Body of pancreas (tissue), 4 donors: ENCODE data around the gene UCKL1. TPM values are rescaled to one million over a fixed set of nuclear protein-coding genes. Genes with fewer than 3 reads are reported as not detected.
"Not testable (repeated sequence)": the region's sequence is repeated elsewhere in the genome, so short reads cannot be mapped to it uniquely, and the experiment has no call there.

ENCODE experiments used
- ATAC-seq: fragments of 150-250 bp; one replicate; pipeline ENCODE4 v1.9.1; 2016
- DNase-seq, 4 donors: peaks; one replicate each; pipeline ENCODE4 v3.0.0-alpha.2; 2019
- H3K27ac ChIP-seq, 4 donors: fragments of 200-600 bp; sonication (generic); 1 replicate in 3 of 4; 2 replicates in 1 of 4; pipeline versions ENCODE4 v1.5.1 to v1.6.1; 2016 to 2019; ENCODE audit warnings: mild to moderate bottlenecking in 1 of 4, mixed read lengths in 1 of 4, moderate library complexity in 1 of 4
- H3K27me3 ChIP-seq, 2 donors: fragments of 200-600 bp; sonication (generic); one replicate each; pipeline ENCODE4 v1.6.0; 2016; ENCODE audit warnings: mild to moderate bottlenecking in 1 of 2
- H3K36me3 ChIP-seq, 2 donors: fragments of 200-600 bp; sonication (generic); replicated peaks in 1 of 2; 2 replicates each; pipeline ENCODE4 v1.5.1; 2016; ENCODE audit warnings: low read depth in 2 of 2; ENCODE audit not compliant: insufficient read depth in 1 of 2
- H3K4me1 ChIP-seq: fragments of 200-600 bp; sonication (generic); one replicate; pipeline ENCODE4 v1.6.0; 2016
- H3K4me3 ChIP-seq, 2 donors: fragments of 200-600 bp; sonication (generic); 1 replicate in 1 of 2; 2 replicates in 1 of 2; pipeline ENCODE4 v1.5.1; 2016 to 2019
- H3K9me3 ChIP-seq, 3 donors: fragments of 200-600 bp; sonication (generic); 1 replicate in 2 of 3; 2 replicates in 1 of 3; pipeline ENCODE4 v1.5.1; 2016
- CTCF ChIP-seq, 7 experiments: fragments of 450-650 bp in 4 of 7; fragments of 200-600 bp in 3 of 7; sonication (generic) in 3 of 7; IDR thresholded peaks; one replicate each; pipeline ENCODE4 v1.5.1; 2016 to 2019; ENCODE audit warnings: antibody characterized with exemption in 7 of 7
- POLR2A ChIP-seq, 3 donors: fragments of 450-650 bp; IDR thresholded peaks; one replicate each; pipeline ENCODE4 v1.6.1; 2016; ENCODE audit warnings: antibody characterized with exemption in 3 of 3, mild to moderate bottlenecking in 2 of 3
- WGBS, 2 donors: methylation state at CpG; one replicate each; pipeline ENCODE4 v1.1.5; 2017; 5-methylcytosine and 5-hydroxymethylcytosine counted together
- intact Hi-C: fragments of 100-400 bp; cut with DNase I; formaldehyde crosslinking; loops from one replicate; pipeline ENCODE4 v1.15.1; 2023
- total RNA-seq, 2 donors: library from RNA; depleted of rRNA; stranded (reverse); fragments of >200 nt; gene quantifications; one replicate each; pipeline ENCODE4 v1.1.0, GENCODE V29; 2016

The UCKL1 gene
- total RNA-seq, 2 donors from 2014 or later, result 21.0 to 26.0 TPM

- Histone ChIP-seq H3K4me1 (no peaks in the 10 kb centered on the region), H3K27me3 (no peaks in the 10 kb centered on the region), H3K9me3 (no peaks in the 10 kb centered on the region), H3K4me3 (no peak overlapping the region), H3K27ac (no peak overlapping the region), H3K36me3 (peaks cover 3 to 6% of the 10 kb centered on the region in 2 donors)
- 78 to 82% methylated on average over 8 of the region's 8 CpGs for WGBS, 2 donors
- TF ChIP-seq POLR2A (IDR thresholded peaks at IDR 0.05), result no peak
- no peak for TF ChIP-seq CTCF (IDR thresholded peaks at IDR 0.05)
- no peak for ATAC-seq
- intact Hi-C loops, result no loop called here
- no peak for DNase-seq
These were observed 32.6 kb downstream of the UCKL1 start for GRCh38 chr20:63923651-63924050.

DNA sequence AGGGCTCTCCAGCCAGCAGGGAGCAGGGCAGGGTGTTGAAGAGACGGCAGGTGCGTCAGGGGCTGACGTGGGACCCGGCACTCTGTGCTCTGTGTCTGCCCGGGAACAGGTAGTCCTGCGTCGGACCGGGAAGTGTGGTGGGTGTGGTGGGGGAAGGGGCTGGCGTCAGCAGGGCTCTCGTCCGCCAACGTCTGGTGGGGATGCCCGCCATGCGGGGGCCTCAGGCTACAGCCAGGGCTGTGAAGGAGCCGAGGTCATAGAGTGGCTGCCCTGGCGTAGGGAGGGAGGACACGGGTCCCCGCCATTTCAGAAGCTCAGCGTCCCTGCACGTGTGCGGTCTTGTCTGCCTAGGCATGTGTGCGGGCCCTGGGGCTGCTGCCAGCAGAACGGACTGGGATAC, 36.0 kb downstream of the UCKL1 start:
- 96% methylated on average over 9 to 12 of the region's 23 CpGs for WGBS, 2 donors
- H3K36me3 ChIP-seq, result peaks cover 0 to 5% of the 10 kb centered on the region in 2 donors
- no peaks in the 10 kb centered on the region for H3K27me3 ChIP-seq
- TF ChIP-seq POLR2A (IDR thresholded peaks at IDR 0.05), result no peak
- no peak for TF ChIP-seq CTCF (IDR thresholded peaks at IDR 0.05)
- DNase-seq (no peak), ATAC-seq (no peak)
- intact Hi-C loops, result no loop called here
- peaks cover 11% of the 10 kb centered on the region for H3K4me1 ChIP-seq
- H3K27ac ChIP-seq, result no peak overlapping the region
- H3K9me3 ChIP-seq, result no peaks in the 10 kb centered on the region
- H3K4me3 ChIP-seq, result no peak overlapping the region

- ATAC-seq, result no peak
- Histone ChIP-seq H3K27me3 (no peaks in the 10 kb centered on the region), H3K36me3 (peaks cover 0 to 5% of the 10 kb centered on the region in 2 donors), H3K9me3 (no peaks in the 10 kb centered on the region), H3K4me3 (no peak overlapping the region), H3K4me1 (peaks cover 13% of the 10 kb centered on the region), H3K27ac (no peak overlapping the region)
- intact Hi-C loops, result no loop called here
- 93 to 94% methylated on average over 12 to 17 of the region's 19 CpGs for WGBS, 2 donors
- no peak for TF ChIP-seq CTCF (IDR thresholded peaks at IDR 0.05)
- TF ChIP-seq POLR2A (IDR thresholded peaks at IDR 0.05), result no peak
- DNase-seq, result no peak
These were observed 37.1 kb downstream of the UCKL1 start for GRCh38 chr20:63919130-63919529.

DNA sequence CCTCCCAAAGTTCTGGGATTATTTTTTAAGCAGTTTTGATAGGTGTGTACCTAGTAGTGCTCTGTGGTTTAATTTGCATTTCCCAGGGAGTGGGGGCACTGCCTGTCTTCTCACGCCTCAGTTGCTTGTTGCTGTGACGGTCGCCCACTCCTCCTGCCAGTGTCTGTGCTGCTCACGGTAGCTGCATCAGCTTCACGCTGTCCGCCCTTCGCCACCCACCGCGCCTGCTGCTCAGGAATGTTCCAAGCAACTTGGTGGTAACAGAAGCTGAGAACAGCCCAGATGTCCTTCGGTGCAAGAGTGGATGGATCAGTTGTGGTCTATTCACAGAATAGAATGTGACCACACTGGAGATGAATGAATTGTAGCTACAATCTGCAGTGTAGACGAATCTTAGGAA, 38.4 kb downstream of the UCKL1 start:
- no peak for DNase-seq
- Histone ChIP-seq H3K4me3 (no peak overlapping the region), H3K27me3 (no peaks in the 10 kb centered on the region), H3K9me3 (no peaks in the 10 kb centered on the region), H3K27ac (no peak overlapping the region), H3K36me3 (peaks cover 0 to 5% of the 10 kb centered on the region in 2 donors), H3K4me1 (peaks cover 13% of the 10 kb centered on the region)
- intact Hi-C loops, result no loop called here
- no peak for TF ChIP-seq CTCF (IDR thresholded peaks at IDR 0.05)
- no peak for TF ChIP-seq POLR2A (IDR thresholded peaks at IDR 0.05)
- ATAC-seq, result no peak
- WGBS, 2 donors, result 92 to 95% methylated on average over 11 of the region's 11 CpGs

DNA sequence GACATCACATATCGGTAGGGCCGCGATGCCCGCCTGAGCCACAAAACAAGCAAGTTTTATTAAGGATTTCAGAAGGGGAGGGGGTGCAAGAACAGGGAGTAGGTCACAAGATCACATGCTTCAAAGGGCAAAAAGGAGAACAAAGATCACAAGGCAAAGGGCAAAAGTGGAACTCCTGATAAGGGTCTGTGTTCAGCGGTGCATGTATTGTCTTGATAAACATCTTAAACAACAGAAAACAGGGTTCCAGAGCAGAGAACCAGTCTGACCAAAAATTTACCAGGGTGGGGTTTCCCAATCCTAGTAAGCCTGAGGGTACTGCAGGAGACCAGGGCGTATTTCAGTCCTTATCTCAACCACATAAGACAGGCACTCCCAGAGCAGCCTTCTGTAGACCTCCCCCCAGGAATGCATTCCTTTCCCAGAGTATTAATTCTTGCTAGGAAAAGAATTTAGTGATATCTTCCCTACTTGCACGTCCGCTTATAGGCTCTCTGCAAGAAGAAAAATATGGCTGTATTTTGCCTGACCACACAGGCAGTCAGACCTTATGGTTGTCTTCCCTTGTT, 39.8 kb downstream of the UCKL1 start:
- H3K4me3 ChIP-seq, H3K27ac ChIP-seq, H3K36me3 ChIP-seq, H3K27me3 ChIP-seq, DNase-seq, intact Hi-C loops, ATAC-seq, H3K9me3 ChIP-seq: not testable (repeated sequence)
- 92 to 95% methylated on average over 8 of the region's 8 CpGs for WGBS, 2 donors
- H3K4me1 ChIP-seq, result peaks cover 26% of the 10 kb centered on the region
